Coronary artery (tissue), 2 donors: ENCODE data around the gene LRRN2.

Experiments used
- DNase-seq: peaks from one replicate; pipeline ENCODE4 v3.0.0-alpha.2; 2017; ENCODE audit warnings: low spot score
- H3K27ac ChIP-seq, 2 donors: fragments of 200-600 bp; sonication (generic); one replicate each; pipeline ENCODE4 v1.5.1; 2016 to 2019
- H3K4me3 ChIP-seq: fragments of 200-600 bp; sonication (generic); 2 replicates; pipeline ENCODE4 v1.5.1; 2016; ENCODE audit warnings: mild to moderate bottlenecking, moderate library complexity
- CTCF ChIP-seq: fragments of 200-600 bp; sonication (generic); IDR thresholded peaks from one replicate; pipeline ENCODE4 v1.5.1; 2019; ENCODE audit warnings: antibody characterized with exemption

The LRRN2 gene

GRCh38 chr1:204623365-204623893 is 62.1 kb downstream of the LRRN2 start:
- DNase-seq, result no peak
- no peak for TF ChIP-seq CTCF

GRCh38 chr1:204621996-204622395 is 63.5 kb downstream of the LRRN2 start:
- H3K27ac ChIP-seq, result no peak overlapping the region
- DNase-seq, result no peak
- no peak overlapping the region for H3K4me3 ChIP-seq
- no peak for TF ChIP-seq CTCF

More at GRCh38 chr1:204623365-204623893, 62.1 kb downstream of the LRRN2 start:
- Histone ChIP-seq H3K4me3 (no peak overlapping the region), H3K27ac (no peak overlapping the region)

- no peak overlapping the region for H3K4me3 ChIP-seq
- DNase-seq, result no peak
These were observed 64.1 kb downstream of the LRRN2 start for GRCh38 chr1:204621396-204621795.

GRCh38 chr1:204619721-204620120 is 65.8 kb downstream of the LRRN2 start:
- no peak for TF ChIP-seq CTCF
- DNase-seq, result no peak
- no peak overlapping the region for H3K27ac ChIP-seq
- no peak overlapping the region for H3K4me3 ChIP-seq

More at GRCh38 chr1:204621396-204621795, 64.1 kb downstream of the LRRN2 start:
- no peak overlapping the region for H3K27ac ChIP-seq
- no peak for TF ChIP-seq CTCF

- no peak for DNase-seq
- no peak for TF ChIP-seq CTCF
- no peak overlapping the region for H3K4me3 ChIP-seq
These were observed 67.3 kb downstream of the LRRN2 start for GRCh38 chr1:204618148-204618760.

GRCh38 chr1:204617256-204618147 is 68.0 kb downstream of the LRRN2 start:
- Histone ChIP-seq H3K27ac (no peak overlapping the region), H3K4me3 (no peak overlapping the region)
- TF ChIP-seq CTCF, result no peak
- DNase-seq, result no peak

More at GRCh38 chr1:204618148-204618760, 67.3 kb downstream of the LRRN2 start:
- H3K27ac ChIP-seq, result no peak overlapping the region
